Mesothelial cell of epicardium (in vitro differentiated cells): ENCODE data around the gene HTR3E. TPM values are rescaled to one million over a fixed set of nuclear protein-coding genes. Genes with fewer than 3 reads are reported as not detected.

Source experiments
- DNase-seq, 2 experiments: peaks; one replicate each; pipeline ENCODE4 v3.0.0; 2021; ENCODE audit warnings: low spot score in 2 of 2; ENCODE audit not compliant: unreplicated experiment in 2 of 2
- H3K27ac Mint-ChIP-seq: 2 replicates; pipeline ENCODE4 v1.8.0; 2021; ENCODE audit warnings: mixed read lengths
- H3K27me3 Mint-ChIP-seq: 2 replicates; pipeline ENCODE4 v1.8.0; 2021; ENCODE audit warnings: low read depth, mixed read lengths
- H3K36me3 Mint-ChIP-seq: 2 replicates; pipeline ENCODE4 v1.8.0; 2021; ENCODE audit warnings: mixed read lengths
- H3K4me1 Mint-ChIP-seq: 2 replicates; pipeline ENCODE4 v1.8.0; 2021; ENCODE audit warnings: mixed read lengths
- H3K4me3 Mint-ChIP-seq: 2 replicates; pipeline ENCODE4 v1.8.0; 2021; ENCODE audit warnings: mild to moderate bottlenecking, moderate library complexity, mixed read lengths
- H3K9me3 Mint-ChIP-seq: 2 replicates; pipeline ENCODE4 v1.8.0; 2021; ENCODE audit warnings: mixed read lengths
- CTCF ChIP-seq: fragments of 200-600 bp; sonication (generic); IDR thresholded peaks from one replicate; pipeline ENCODE4 v1.5.0; 2021; ENCODE audit warnings: antibody characterized with exemption; ENCODE audit not compliant: unreplicated experiment
- total RNA-seq: library from RNA; stranded (reverse); gene quantifications from 3 replicates; pipeline ENCODE4 v1.2.1, GENCODE V29; 2021

Gene HTR3E
- not detected in 3 replicates for total RNA-seq

GRCh38 chr3:184096811-184097383 lies at the start of gene HTR3E:
Gene HTR3E (plus strand): TSS chr3:184097064. CDS start chr3:184097530, 466 bp downstream.
- Mint-ChIP-seq H3K4me1 (no peaks in the 10 kb centered on the region), H3K27me3 (peaks cover 13% of the 10 kb centered on the region), H3K4me3 (no peak within 1 kb of the TSS), H3K36me3 (no peaks in the 10 kb centered on the region), H3K27ac (no peak within 1 kb of the TSS), H3K9me3 (peaks cover 15% of the 10 kb centered on the region)
- DNase-seq, result no peak
- TF ChIP-seq CTCF, result no peak

GRCh38 chr3:184050217-184050847 lies 46.5 kb upstream of the HTR3E start:
- no peaks in the 10 kb centered on the region for H3K4me1 Mint-ChIP-seq
- no peak overlapping the region for H3K4me3 Mint-ChIP-seq
- DNase-seq, result no peak
- peaks cover 45% of the 10 kb centered on the region for H3K27me3 Mint-ChIP-seq
- TF ChIP-seq CTCF, result no peak
- H3K27ac Mint-ChIP-seq, result no peak overlapping the region
- H3K9me3 Mint-ChIP-seq, result no peaks in the 10 kb centered on the region
- no peaks in the 10 kb centered on the region for H3K36me3 Mint-ChIP-seq

GRCh38 chr3:184052767-184053166 lies 44.1 kb upstream of the HTR3E start, which contains the start of gene HTR3C:
Gene HTR3C (plus strand): TSS chr3:184053047. CDS start chr3:184053081, 34 bp downstream.
- Mint-ChIP-seq H3K27ac (no peak within 1 kb of the TSS), H3K36me3 (no peaks in the 10 kb centered on the region)

DNA sequence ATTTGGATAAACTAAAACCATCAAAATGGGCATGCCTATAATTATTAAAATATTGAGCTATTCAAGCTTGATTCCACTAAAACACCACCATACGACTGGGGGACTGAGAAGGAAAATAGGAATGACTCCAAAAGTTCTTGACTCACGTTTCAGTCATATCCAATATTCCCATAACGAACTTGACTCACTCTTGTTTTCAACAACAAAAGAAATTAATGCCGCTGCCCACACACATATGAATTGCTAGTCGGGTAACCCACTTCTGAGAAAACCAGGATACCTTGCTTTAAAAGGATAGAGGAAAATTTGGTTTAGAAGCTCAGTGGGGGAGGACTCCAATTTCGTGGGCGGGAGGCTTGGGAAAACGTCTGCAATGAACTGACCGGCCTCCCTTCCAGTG lies 38.8 kb upstream of the HTR3E start:
- Mint-ChIP-seq H3K27ac (no peak overlapping the region), H3K9me3 (no peaks in the 10 kb centered on the region), H3K36me3 (no peaks in the 10 kb centered on the region), H3K27me3 (peaks cover 13% of the 10 kb centered on the region), H3K4me3 (no peak overlapping the region), H3K4me1 (no peaks in the 10 kb centered on the region)
- DNase-seq, result no peak
- no peak for TF ChIP-seq CTCF

More at GRCh38 chr3:184052767-184053166, 44.1 kb upstream of the HTR3E start, which contains the start of gene HTR3C:
- no peak for TF ChIP-seq CTCF
- no peak within 1 kb of the TSS for H3K4me3 Mint-ChIP-seq
- no peaks in the 10 kb centered on the region for H3K4me1 Mint-ChIP-seq
- no peak for DNase-seq
- no peaks in the 10 kb centered on the region for H3K9me3 Mint-ChIP-seq
- peaks cover 45% of the 10 kb centered on the region for H3K27me3 Mint-ChIP-seq

GRCh38 chr3:184059424-184059823 lies 37.4 kb upstream of the HTR3E start:
- Mint-ChIP-seq H3K27ac (no peak overlapping the region), H3K9me3 (no peaks in the 10 kb centered on the region), H3K4me1 (no peaks in the 10 kb centered on the region), H3K27me3 (peaks cover 8% of the 10 kb centered on the region), H3K36me3 (no peaks in the 10 kb centered on the region), H3K4me3 (no peak overlapping the region)
- TF ChIP-seq CTCF, result no peak
- DNase-seq, result no peak
